AG20443 (cell line): Measurements from ENCODE around the gene CA10.

ENCODE experiments used
- DNase-seq: peaks from one replicate; pipeline ENCODE4 v3.0.0; 2012; ENCODE audit warnings: low spot score, mixed read lengths

CA10 gene

DNA sequence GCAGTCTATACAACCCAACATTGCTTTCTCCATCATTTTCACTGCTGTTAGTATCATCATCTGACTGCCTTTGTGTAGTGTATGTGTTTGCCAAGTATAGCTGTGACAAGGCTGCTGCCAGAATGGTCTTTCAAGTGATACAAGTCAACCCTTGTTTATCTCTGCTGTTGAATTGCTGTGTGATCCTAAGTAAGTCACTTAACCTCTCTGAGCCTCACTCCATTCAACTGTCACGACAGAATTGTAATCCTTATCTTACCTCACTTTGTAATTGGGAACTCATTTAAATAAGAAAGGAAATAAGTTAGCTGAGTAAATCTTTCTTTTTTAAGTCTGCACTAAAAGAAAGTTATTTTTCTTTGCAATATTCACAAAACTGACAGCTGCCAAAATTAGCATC lies 340.6 kb downstream of the CA10 start:
- no peak for DNase-seq

DNA sequence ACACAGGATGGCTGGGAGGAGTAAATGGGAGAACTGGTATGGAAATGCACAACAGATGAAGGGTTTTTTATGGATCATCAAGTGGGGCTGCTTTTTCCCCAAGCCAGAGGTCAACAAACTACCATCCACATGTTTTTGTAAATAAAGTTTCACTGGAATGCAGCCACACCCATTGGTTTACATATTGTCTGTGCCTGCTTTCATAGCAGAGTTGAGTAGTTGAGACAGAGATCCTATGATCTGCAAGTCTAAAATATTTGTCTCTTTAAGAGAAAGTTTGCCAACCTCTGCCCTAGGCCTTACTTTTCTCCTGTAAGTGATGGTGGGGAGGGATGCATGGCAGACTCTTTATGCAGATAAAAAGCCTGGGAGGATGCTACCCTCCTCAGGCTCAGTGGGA lies 341.4 kb downstream of the CA10 start:
- no peak for DNase-seq

DNA sequence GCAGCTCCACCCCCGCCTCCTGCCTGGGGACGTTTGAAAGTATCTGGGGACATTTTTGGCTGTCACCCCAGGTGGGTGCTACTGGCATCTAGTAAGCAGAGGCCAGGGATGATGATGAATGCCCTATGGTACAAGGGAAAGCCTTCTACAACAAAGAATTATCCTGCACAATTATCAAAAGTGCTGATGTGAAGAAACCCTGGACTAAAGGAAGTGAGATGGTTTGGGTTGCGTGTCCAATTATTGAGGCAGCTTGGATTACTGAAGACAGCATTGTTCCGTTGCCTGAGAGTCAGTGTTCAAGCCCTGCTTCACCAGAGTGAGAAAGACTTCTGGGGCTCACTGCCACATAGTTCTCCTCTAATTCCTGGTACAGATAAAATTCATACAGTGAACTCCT lies 343.4 kb downstream of the CA10 start:
- no peak for DNase-seq

- DNase-seq, result no peak
Observed at GRCh38 chr17:51814521-51814920, 344.0 kb downstream of the CA10 start.

- DNase-seq, result no peak
Observed at GRCh38 chr17:51813784-51814174, 344.7 kb downstream of the CA10 start.

DNA sequence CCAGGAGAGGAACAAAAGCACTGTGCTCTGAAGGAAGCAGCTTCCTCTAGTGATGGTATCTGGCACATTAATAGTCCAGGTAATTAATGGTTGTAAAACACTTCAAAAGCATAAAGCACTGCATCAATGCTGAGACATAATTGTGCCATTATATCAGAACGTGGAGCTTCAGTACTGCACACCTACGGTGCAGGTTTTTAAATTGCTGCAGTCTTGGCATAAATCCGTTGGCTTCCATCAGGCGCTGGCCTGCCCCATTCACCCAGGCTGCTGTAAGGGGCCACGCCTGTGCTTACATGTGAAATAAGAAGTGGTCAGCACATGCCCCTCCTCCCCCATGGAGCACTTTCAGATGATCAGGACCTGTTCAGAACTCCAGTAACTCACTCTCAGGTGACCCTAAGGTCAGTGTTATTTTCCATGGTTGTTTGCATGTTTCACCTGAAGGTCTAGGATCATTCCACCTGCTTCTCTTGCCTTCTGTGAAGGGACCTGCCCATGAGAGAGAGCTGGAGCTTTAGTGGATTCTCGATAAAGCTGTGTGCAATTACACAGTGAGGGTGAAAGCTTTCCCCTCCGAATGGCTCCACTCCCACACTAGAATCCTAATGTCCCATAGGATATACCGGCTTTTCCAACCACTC lies 345.3 kb downstream of the CA10 start:
- DNase-seq, result no peak

- no peak for DNase-seq
Observed at GRCh38 chr17:51807460-51807859, 351.1 kb downstream of the CA10 start.

DNA sequence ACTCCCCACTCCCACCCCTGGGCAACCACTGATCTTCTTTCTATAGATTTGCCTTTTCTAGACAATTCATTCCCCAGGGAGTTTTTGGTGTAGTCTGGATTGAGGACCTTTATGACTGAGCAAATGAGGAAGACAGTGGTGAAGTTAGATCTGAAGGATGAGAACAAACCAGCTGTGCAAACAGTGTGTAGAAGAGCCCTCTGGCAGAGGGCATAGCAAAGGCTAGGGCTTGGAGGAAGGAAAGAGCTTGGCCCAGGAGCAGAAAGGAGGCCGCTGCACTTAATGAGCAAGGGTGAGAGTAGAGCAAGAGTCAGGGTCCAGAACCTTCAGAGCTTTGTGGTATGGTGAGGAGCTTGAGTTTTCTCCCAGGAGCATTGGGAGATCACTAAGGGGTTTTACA lies 352.7 kb downstream of the CA10 start:
- no peak for DNase-seq

GRCh38 chr17:51805185-51805584 lies 353.3 kb downstream of the CA10 start:
- no peak for DNase-seq

- DNase-seq, result no peak
Observed at GRCh38 chr17:51803161-51803560, 355.4 kb downstream of the CA10 start.

DNA sequence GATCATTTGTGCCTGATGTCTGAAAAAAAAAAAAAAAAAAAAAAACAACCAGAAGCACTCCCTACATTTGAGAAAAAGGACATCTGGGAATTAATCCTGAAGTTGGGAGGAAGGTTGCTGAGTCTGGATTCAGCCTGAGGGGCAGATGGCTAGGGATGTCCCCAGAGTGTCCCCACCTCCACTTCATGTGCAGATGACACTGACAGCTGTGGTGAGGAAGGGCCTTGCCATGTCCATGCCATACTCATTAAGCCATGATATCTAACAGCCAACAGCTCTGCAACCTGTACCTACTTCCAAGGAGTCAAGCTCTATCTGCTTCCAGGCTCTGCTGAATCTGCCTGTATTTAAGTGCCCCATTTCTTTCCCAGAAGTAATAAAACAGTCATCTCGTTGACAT lies 356.0 kb downstream of the CA10 start:
- DNase-seq, result no peak

DNA sequence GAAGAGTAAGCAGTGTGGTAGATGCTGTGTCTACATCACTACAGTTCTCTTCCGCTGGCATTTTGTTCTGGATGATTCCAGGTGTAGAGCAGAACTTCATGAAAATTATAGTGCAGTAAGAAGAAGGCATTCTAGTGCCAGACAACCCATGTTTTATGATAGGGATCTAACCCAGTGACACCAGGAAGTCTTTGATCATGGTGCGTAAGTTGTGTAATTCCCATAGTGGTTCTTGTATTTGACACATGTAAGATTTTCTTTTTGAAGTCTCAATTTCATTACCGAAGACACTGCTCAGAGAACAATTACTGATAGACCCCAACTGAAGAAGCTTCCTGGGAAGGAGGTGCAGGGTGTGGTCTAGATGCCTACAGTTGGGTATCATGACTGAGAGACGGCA lies 356.9 kb downstream of the CA10 start:
- DNase-seq, result no peak

DNA sequence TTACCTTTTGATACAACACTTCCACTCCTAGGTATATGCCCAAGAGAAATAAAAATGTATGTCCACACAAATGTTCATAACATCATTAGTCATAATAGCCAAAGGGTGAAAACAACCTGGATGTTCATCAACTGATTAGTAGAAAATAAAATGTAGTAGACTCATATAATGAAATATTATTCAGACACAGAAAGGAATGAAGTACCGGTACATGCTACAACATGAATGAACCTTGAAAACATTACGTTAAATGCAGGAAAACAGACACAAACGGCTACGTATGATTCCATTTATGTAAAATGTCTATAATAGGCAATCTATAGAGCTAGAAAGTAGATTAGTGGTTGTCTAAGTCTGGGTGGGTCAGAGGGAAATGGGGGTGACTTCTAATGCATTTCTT lies 358.5 kb downstream of the CA10 start:
- no peak for DNase-seq

GRCh38 chr17:51799240-51799639 lies 359.3 kb downstream of the CA10 start:
- DNase-seq, result no peak

- no peak for DNase-seq
Observed at GRCh38 chr17:51797150-51797549, 361.4 kb downstream of the CA10 start.

GRCh38 chr17:51796026-51796425 lies 362.5 kb downstream of the CA10 start:
- no peak for DNase-seq

DNA sequence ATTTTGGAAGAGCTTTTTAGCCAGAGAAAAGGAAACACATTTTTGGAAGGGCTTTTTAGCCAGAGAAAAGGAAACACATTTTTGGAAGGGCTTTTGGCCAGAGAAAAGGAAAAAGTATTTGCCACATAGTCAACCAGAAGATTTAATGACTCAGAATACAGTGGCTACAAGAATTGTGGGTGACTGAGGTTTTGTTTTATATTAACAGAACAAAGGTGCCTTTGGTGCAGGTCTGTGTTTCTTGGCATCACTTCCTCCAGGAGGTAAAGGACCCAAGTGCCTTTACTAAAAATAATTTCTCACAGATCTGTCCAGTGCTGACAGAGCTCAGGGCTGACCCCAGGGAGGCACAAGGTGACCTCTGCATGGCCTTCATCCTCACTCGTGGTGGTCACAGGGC lies 363.1 kb downstream of the CA10 start:
- no peak for DNase-seq

- DNase-seq, result no peak
Observed at GRCh38 chr17:51794466-51794865, 364.0 kb downstream of the CA10 start.

DNA sequence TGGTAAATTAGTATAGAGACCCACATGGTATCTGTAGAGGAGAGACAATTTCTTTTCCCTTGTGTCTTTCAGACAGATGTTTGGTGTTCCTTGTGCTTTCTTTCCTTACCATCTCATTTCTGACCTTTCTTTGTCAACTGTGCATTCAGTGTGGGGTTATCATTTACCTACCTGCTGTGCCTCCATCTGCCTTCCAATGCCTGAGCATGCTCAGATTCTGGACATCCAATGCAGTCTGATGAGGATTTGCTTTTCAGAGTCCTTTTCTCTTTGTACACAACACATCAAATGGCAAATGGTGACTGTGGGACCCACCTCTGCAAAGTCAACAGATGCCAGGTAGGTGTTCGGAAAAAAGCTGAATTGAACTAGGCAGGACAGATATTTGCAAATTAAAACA lies 364.8 kb downstream of the CA10 start:
- no peak for DNase-seq

- no peak for DNase-seq
Observed at GRCh38 chr17:51778842-51779241, 379.7 kb downstream of the CA10 start.

DNA sequence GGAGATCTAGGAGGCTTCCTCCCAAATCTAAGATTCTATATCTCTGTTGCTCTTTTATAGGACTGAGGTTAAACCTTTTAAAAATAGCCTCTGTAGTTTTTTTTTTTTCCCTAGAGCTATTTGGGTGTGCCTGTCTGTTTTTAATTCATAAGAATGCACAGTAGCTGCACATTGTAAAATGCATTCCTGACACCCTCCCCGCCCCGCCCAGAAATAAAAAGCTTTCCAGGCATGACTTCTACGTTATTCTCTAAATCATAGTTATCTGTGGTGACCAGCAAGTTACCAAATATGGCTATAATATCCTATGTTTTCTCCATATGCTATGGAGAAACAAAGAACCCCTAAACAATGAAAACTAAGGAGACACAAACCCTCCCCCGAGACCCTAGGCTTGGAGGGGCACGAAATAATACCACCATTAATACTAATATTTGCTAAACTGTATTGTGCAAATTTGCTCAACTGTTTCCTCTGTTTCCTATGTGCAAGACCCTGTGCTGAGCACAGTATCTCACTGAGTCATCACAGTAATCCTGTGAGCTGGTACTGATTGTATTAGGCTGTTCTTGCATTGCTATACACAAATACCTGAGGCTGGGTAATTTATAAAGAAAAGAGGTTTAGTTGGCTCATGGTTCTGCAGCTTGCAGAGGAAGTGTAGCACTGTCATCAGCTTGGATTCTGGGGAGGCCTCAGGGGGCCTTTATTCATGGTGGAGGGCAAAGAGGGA lies 388.3 kb downstream of the CA10 start:
- DNase-seq, result no peak

DNA sequence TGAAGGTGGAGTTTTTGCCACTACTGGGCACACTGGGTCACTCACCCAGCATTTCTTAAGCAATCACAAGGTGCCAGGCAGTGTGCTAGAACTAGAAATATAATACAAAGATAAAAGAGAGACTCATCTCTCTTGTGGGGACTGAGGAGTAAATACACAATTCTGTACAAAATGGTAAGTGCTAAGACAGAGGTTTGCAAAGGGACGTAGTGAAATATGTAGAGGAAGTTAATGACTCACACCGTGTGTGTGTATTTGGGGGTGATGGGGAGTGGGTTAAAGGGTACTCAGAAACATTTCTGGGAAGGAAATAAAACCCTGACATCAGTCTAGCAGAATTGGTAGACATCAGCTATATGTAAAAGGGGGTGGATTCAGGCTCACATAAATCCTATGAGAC lies 389.3 kb downstream of the CA10 start:
- no peak for DNase-seq

- no peak for DNase-seq
Observed at GRCh38 chr17:51768706-51769105, 389.8 kb downstream of the CA10 start.

GRCh38 chr17:51767287-51767686 lies 391.2 kb downstream of the CA10 start:
- no peak for DNase-seq
